Left ventricle myocardium inferior (tissue), 1 donor: ENCODE data around the gene SPATA20. TPM values are rescaled to one million over a fixed set of nuclear protein-coding genes. Genes with fewer than 3 reads are reported as not detected.

Experiments used
- DNase-seq: peaks from one replicate; pipeline ENCODE4 v3.0.0-alpha.2; 2020
- H3K27ac ChIP-seq: fragments of 200-600 bp; replicated peaks from 2 replicates; pipeline ENCODE4 v1.8.0; 2021
- H3K27me3 ChIP-seq: fragments of 200-600 bp; 2 replicates; pipeline ENCODE4 v1.8.0; 2021; ENCODE audit warnings: low read depth
- H3K36me3 ChIP-seq: fragments of 200-600 bp; 2 replicates; pipeline ENCODE4 v1.8.0; 2021
- H3K4me1 ChIP-seq: fragments of 200-600 bp; 2 replicates; pipeline ENCODE4 v1.8.0; 2021
- H3K4me3 ChIP-seq: fragments of 200-600 bp; 2 replicates; pipeline ENCODE4 v1.8.0; 2021; ENCODE audit warnings: mild to moderate bottlenecking, moderate library complexity
- H3K9me3 ChIP-seq: fragments of 200-600 bp; replicated peaks from 2 replicates; pipeline ENCODE4 v1.8.0; 2021
- CTCF ChIP-seq: fragments of 200-600 bp; IDR thresholded peaks from 2 replicates; pipeline ENCODE4 v1.8.0; 2021; ENCODE audit warnings: antibody characterized with exemption, mild to moderate bottlenecking, borderline replicate concordance
- intact Hi-C: fragments of 100-400 bp; cut with micrococcal nuclease; formaldehyde crosslinking; loops from one replicate; pipeline ENCODE4 v1.11.0; 2022
- total RNA-seq: library from RNA; stranded (reverse); fragmentation: NEBNext Ultra II Directional; extraction: Animal tissue kit (Norgen Biotek cat#: 25700); gene quantifications from one replicate; pipeline ENCODE4 v1.2.1, GENCODE V29; 2021
- donor health status: DM: no; HTN: yes; CAD: no; lungs with severe emphysema.

SPATA20 gene
- total RNA-seq, 1 donor from 2014 or later: 66.3 TPM

DNA sequence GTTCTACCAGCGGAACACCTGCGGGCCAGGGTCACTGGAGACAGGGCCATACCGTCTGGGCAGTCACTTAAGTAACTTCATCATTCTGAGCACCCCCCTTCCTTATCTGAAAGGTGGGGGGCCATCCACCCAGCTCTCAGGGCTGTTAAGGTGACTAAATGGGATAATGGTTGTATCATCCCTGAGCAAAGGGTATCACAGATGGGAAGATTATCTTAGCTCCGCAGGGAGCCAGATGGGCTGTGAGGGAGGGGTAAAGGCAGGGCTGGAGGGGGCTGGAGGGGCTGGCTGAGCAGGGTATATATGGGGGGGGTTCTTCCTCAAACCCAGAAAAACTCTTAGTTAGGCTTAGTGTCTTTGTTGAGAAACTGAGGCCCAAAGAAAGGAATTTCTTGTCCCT, 10.7 kb downstream of the SPATA20 start:
- H3K4me3 ChIP-seq: no peak overlapping the region
- H3K36me3 ChIP-seq: peaks cover 12% of the 10 kb centered on the region
- intact Hi-C loops: loop anchor here (10.0 kb wide), 1 partner anchor 137 kb away; no protein-coding TSS in a partner anchor
- H3K4me1 ChIP-seq: peaks cover 33% of the 10 kb centered on the region
- peaks cover 62% of the 10 kb centered on the region for H3K27me3 ChIP-seq
- TF ChIP-seq CTCF: no peak
- H3K27ac ChIP-seq: no peak overlapping the region
- DNase-seq: no peak
- no peaks in the 10 kb centered on the region for H3K9me3 ChIP-seq

DNA sequence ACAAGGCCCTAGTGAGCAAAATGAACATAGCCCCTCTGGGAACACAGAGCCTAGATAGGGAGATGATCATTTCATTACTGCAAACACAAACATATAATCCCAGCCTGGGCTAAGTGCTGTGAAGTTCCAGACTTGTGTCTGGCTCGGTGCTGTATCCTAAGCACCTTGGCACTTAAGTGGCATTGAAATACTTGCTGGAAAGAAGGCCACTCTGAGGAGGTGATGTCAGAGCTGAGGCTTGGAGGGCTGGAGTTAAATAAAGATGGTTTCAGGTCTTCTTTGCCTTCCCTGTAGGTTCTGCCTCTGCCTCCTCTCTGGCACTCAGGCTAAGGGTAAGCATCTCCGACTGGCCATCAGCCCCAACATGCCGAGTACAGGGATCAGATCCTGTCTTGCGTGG, 11.1 kb downstream of the SPATA20 start:
- no peak for DNase-seq
- no peak for TF ChIP-seq CTCF
- H3K27me3 ChIP-seq: peaks cover 66% of the 10 kb centered on the region
- H3K36me3 ChIP-seq: peaks cover 12% of the 10 kb centered on the region
- peaks cover 33% of the 10 kb centered on the region for H3K4me1 ChIP-seq
- H3K27ac ChIP-seq: no peak overlapping the region
- intact Hi-C loops: loop anchor here (10.0 kb wide), 1 partner anchor 137 kb away; no protein-coding TSS in a partner anchor
- no peaks in the 10 kb centered on the region for H3K9me3 ChIP-seq
- no peak overlapping the region for H3K4me3 ChIP-seq

DNA sequence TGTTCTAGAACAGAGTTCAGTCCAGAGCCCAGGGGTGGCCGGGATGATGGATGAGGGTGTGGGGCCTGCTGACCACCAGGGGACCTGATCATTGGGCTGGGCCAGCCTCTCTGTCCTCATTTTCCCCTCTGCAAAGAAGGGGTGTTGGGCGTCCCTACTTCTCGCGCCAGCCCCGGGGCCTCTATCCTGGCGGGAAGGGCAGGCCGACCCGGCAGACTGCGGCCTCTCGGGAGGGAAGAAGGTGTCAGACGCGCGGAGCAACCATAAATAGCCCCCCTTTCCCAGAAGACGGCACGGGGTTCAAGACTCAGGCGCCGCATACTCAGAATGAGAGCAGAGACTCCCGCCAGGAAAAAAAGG, 11.6 kb downstream of the SPATA20 start:
- H3K4me1 ChIP-seq: peaks cover 33% of the 10 kb centered on the region
- TF ChIP-seq CTCF: no peak
- H3K4me3 ChIP-seq: peak overlapping the region; percentile 70
- peaks cover 71% of the 10 kb centered on the region for H3K27me3 ChIP-seq
- no peaks in the 10 kb centered on the region for H3K9me3 ChIP-seq
- no peak for DNase-seq
- peaks cover 12% of the 10 kb centered on the region for H3K36me3 ChIP-seq
- intact Hi-C loops: loop anchor here (10.0 kb wide), 1 partner anchor 136 kb away; no protein-coding TSS in a partner anchor
- no peak overlapping the region for H3K27ac ChIP-seq

- Histone ChIP-seq H3K4me3 (peak overlapping the region; percentile 70), H3K4me1 (peaks cover 33% of the 10 kb centered on the region), H3K36me3 (peaks cover 12% of the 10 kb centered on the region), H3K9me3 (no peaks in the 10 kb centered on the region), H3K27ac (no peak overlapping the region), H3K27me3 (peaks cover 74% of the 10 kb centered on the region)
- no peak for DNase-seq
- intact Hi-C loops: loop anchor here (10.0 kb wide), 1 partner anchor 136 kb away; no protein-coding TSS in a partner anchor
- no peak for TF ChIP-seq CTCF
Measured at GRCh38 chr17:50558941-50559614, 12.1 kb downstream of the SPATA20 start.

- DNase-seq: peak; percentile 42
- Histone ChIP-seq H3K4me3 (peak overlapping the region; percentile 70), H3K4me1 (peaks cover 37% of the 10 kb centered on the region), H3K9me3 (no peaks in the 10 kb centered on the region), H3K36me3 (peaks cover 12% of the 10 kb centered on the region), H3K27ac (no peak overlapping the region), H3K27me3 (peaks cover 81% of the 10 kb centered on the region)
- intact Hi-C loops: loop anchor here (10.0 kb wide), 1 partner anchor 135 kb away; no protein-coding TSS in a partner anchor
- TF ChIP-seq CTCF: no peak
Measured at GRCh38 chr17:50559674-50560184, 12.8 kb downstream of the SPATA20 start.
